ENCODE data around the gene SNAP47. TPM values are rescaled to one million over a fixed set of nuclear protein-coding genes. Genes with fewer than 3 reads are reported as not detected.
A peak's percentile ranks its signal among the peaks of the same experiment; 100 is the strongest.

The SNAP47 gene
- total RNA-seq, 1 donor: 51.4 TPM

DNA sequence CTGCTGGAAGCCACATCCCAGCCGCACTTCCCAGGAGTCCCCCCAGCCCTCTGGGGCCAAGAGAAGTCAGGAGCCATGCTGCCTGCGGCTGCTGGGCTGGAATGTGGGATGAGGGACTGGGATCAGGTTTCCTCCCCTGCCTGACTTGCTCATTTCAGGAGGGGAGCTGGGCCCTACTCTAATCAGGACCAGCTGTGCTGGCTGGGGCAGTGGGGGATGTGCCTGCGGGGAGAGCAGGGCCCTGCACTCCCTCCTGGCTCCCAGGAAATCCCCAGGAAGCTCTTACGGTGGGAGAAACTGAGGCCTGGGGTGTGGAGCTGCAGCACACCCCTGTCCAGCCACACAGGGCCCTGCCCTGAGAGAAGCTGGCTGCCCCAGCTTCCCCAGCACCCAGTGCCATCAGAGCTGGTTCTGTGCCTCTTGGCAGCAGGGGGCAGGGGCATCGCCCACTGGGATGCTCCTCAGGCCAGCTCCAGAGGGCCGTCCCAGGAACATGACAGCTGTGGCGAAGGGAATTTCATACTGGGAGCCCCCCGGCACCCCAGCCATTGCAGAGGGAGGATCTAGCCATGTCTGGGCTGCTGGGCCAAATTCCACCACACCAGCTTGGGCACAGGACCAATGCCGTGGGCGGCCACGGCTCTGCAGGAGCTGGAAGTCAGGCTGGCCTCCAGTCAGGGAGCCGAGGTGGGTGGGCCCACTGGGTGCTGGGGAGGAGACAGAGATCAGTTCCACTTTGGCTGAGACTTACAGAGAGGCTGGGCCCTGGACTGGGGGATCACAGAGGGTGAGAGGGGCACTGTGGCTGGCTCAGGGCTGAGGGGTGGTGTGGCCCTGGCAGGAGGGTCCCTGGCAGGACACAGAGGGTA, 58.9 kb downstream of the SNAP47 start:
- TF ChIP-seq, protein P1, sequence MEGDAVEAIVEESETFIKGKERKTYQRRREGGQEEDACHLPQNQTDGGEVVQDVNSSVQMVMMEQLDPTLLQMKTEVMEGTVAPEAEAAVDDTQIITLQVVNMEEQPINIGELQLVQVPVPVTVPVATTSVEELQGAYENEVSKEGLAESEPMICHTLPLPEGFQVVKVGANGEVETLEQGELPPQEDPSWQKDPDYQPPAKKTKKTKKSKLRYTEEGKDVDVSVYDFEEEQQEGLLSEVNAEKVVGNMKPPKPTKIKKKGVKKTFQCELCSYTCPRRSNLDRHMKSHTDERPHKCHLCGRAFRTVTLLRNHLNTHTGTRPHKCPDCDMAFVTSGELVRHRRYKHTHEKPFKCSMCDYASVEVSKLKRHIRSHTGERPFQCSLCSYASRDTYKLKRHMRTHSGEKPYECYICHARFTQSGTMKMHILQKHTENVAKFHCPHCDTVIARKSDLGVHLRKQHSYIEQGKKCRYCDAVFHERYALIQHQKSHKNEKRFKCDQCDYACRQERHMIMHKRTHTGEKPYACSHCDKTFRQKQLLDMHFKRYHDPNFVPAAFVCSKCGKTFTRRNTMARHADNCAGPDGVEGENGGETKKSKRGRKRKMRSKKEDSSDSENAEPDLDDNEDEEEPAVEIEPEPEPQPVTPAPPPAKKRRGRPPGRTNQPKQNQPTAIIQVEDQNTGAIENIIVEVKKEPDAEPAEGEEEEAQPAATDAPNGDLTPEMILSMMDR (IDR thresholded peaks at IDR 0.05; ENCODE audit: extremely low read depth, low read depth, low read length): no peak
- H3K36me3 ChIP-seq (ENCODE audit: insufficient read depth, low read length): no peaks in the 10 kb centered on the region
- peak overlapping the region; percentile 22 for H2AFZ ChIP-seq (ENCODE audit: low read length)
- peaks cover 4% of the 10 kb centered on the region for H3K27me3 ChIP-seq (ENCODE audit: insufficient read depth, low read length)
- H3K9me3 ChIP-seq (ENCODE audit: low read depth, low read length): no peaks in the 10 kb centered on the region
- H3K4me2 ChIP-seq (ENCODE audit: insufficient read depth, low read length): peak overlapping the region; percentile 60
- peak overlapping the region; percentile 26 for H3K27ac ChIP-seq (ENCODE audit: low read depth, low read length)
- H3K79me2 ChIP-seq (ENCODE audit: insufficient read depth, low read length): no peaks in the 10 kb centered on the region
- peak; percentile 97 for DNase-seq (ENCODE audit: insufficient read length, low spot score, missing footprints)
- peaks cover 16% of the 10 kb centered on the region for H3K4me1 ChIP-seq (ENCODE audit: insufficient read depth, low read length)
- peak overlapping the region; percentile 45 for H3K4me3 ChIP-seq (ENCODE audit: insufficient read depth, low read length)
- H4K20me1 ChIP-seq (ENCODE audit: insufficient read depth, low read length): no peaks in the 10 kb centered on the region

DNA sequence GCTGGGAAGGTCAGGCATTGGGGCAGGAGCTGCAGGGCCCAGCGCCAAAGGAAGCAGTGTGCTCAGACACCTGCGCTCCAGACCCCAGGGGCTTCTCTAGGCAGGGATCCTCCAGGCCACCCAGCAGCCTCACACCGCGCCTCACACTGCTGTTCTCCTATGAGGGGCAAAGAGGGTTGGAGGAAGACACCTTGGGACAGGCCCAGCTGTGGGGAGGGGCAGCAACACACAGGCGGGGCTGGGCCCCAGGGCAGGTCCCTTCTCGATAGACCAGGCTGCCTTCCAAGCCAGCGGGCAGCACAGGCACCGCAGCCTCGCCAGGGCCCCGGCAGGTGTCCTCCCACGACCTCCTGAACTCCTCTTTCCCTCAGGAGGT, 59.6 kb downstream of the SNAP47 start:
- H3K4me1 ChIP-seq (ENCODE audit: insufficient read depth, low read length): peaks cover 16% of the 10 kb centered on the region
- H4K20me1 ChIP-seq (ENCODE audit: insufficient read depth, low read length): no peaks in the 10 kb centered on the region
- peak overlapping the region; percentile 60 for H3K4me2 ChIP-seq (ENCODE audit: insufficient read depth, low read length)
- DNase-seq (ENCODE audit: insufficient read length, low spot score, missing footprints): no peak
- H3K4me3 ChIP-seq (ENCODE audit: insufficient read depth, low read length): peak overlapping the region; percentile 45
- TF ChIP-seq, protein P1 (IDR thresholded peaks at IDR 0.05; ENCODE audit: extremely low read depth, low read depth, low read length): no peak
- peaks cover 5% of the 10 kb centered on the region for H3K27me3 ChIP-seq (ENCODE audit: insufficient read depth, low read length)
- H2AFZ ChIP-seq (ENCODE audit: low read length): no peak overlapping the region
- H3K9me3 ChIP-seq (ENCODE audit: low read depth, low read length): no peaks in the 10 kb centered on the region
- H3K27ac ChIP-seq (ENCODE audit: low read depth, low read length): no peak overlapping the region
- no peaks in the 10 kb centered on the region for H3K79me2 ChIP-seq (ENCODE audit: insufficient read depth, low read length)
- H3K36me3 ChIP-seq (ENCODE audit: insufficient read depth, low read length): no peaks in the 10 kb centered on the region

DNA sequence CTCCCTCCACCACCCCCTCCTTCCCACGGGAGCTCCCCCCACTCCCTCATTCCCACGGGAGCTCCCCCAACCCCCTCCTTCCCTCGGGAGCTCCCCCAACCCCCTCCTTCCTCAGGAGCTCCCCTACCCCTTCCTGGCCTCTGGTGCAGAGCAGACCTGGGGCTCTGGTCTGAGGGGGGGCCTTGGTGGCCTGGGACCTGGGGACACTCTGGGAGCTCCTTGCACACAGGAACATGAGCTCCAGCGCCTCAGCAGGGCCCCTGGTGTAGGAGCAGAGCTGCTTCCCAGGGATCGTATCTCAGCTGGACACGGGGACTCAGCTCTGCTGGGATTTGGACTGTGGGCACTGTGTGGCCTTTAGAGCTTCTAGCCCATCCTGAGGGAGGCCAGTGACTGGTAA, 60.5 kb downstream of the SNAP47 start:
- peaks cover 16% of the 10 kb centered on the region for H3K4me1 ChIP-seq (ENCODE audit: insufficient read depth, low read length)
- H3K36me3 ChIP-seq (ENCODE audit: insufficient read depth, low read length): no peaks in the 10 kb centered on the region
- no peaks in the 10 kb centered on the region for H4K20me1 ChIP-seq (ENCODE audit: insufficient read depth, low read length)
- H3K27ac ChIP-seq (ENCODE audit: low read depth, low read length): no peak overlapping the region
- H3K9me3 ChIP-seq (ENCODE audit: low read depth, low read length): no peaks in the 10 kb centered on the region
- no peak overlapping the region for H3K4me2 ChIP-seq (ENCODE audit: insufficient read depth, low read length)
- no peak overlapping the region for H3K4me3 ChIP-seq (ENCODE audit: insufficient read depth, low read length)
- peaks cover 5% of the 10 kb centered on the region for H3K27me3 ChIP-seq (ENCODE audit: insufficient read depth, low read length)
- H3K79me2 ChIP-seq (ENCODE audit: insufficient read depth, low read length): no peaks in the 10 kb centered on the region
- no peak for DNase-seq (ENCODE audit: insufficient read length, low spot score, missing footprints)
- TF ChIP-seq, protein P1 (IDR thresholded peaks at IDR 0.05; ENCODE audit: extremely low read depth, low read depth, low read length): no peak
- no peak overlapping the region for H2AFZ ChIP-seq (ENCODE audit: low read length)

DNA sequence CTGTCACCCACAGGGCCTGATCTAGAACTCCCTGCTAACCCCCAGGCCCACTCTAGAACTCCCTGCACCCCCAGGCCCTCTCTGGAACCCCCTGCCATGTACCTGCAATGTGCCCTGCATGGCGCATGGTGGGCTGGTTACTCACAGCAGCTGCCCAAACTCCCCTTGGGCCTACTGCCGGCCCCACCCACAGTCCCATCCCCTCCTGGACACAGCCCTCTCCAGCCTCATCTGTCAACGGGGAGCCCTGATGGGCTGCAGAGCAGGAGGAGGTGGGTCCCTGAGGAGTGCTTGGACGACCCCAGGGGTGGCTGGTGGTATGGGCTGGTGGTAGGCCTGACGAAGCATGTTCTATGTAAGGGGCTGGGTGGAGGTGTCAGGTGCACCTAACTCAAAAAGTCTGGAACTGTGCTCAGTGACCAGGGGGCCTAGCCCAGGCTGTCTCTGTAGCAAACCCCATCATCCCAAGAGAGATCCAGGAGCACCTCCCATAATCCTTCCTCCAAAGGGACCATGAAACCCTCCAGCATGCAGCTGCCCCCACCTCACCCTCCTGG, 61.2 kb downstream of the SNAP47 start:
- H3K79me2 ChIP-seq (ENCODE audit: insufficient read depth, low read length): no peaks in the 10 kb centered on the region
- no peaks in the 10 kb centered on the region for H3K36me3 ChIP-seq (ENCODE audit: insufficient read depth, low read length)
- H3K9me3 ChIP-seq (ENCODE audit: low read depth, low read length): no peaks in the 10 kb centered on the region
- no peak overlapping the region for H2AFZ ChIP-seq (ENCODE audit: low read length)
- no peaks in the 10 kb centered on the region for H4K20me1 ChIP-seq (ENCODE audit: insufficient read depth, low read length)
- no peak overlapping the region for H3K27ac ChIP-seq (ENCODE audit: low read depth, low read length)
- no peak overlapping the region for H3K4me2 ChIP-seq (ENCODE audit: insufficient read depth, low read length)
- no peak for DNase-seq (ENCODE audit: insufficient read length, low spot score, missing footprints)
- H3K27me3 ChIP-seq (ENCODE audit: insufficient read depth, low read length): peaks cover 5% of the 10 kb centered on the region
- peaks cover 16% of the 10 kb centered on the region for H3K4me1 ChIP-seq (ENCODE audit: insufficient read depth, low read length)
- TF ChIP-seq, protein P1 (IDR thresholded peaks at IDR 0.05; ENCODE audit: extremely low read depth, low read depth, low read length): no peak
- H3K4me3 ChIP-seq (ENCODE audit: insufficient read depth, low read length): no peak overlapping the region

Data from osteoblast (primary cell).